Right lobe of liver (tissue), 4 donors: ENCODE measurements around the gene VCX.

Experiments
- CTCF ChIP-seq, 4 donors: fragments of 200-600 bp in 3 of 4; fragments of 450-650 bp in 1 of 4; IDR thresholded peaks; one replicate each; pipeline versions ENCODE4 v1.5.1 to v1.8.0; 2016 to 2022; ENCODE audit warnings: antibody characterized with exemption in 4 of 4, mild to moderate bottlenecking in 2 of 4
- POLR2A ChIP-seq: fragments of 450-650 bp; IDR thresholded peaks from one replicate; pipeline ENCODE4 v1.6.1; 2017; ENCODE audit warnings: antibody characterized with exemption, mild to moderate bottlenecking
- donor health status: DM: no; HTN: no; CAD: no.
- donor health status: DM: no; HTN: no; CAD: no.
- donor health status: DM: no; HTN: yes; CAD: no.

GRCh38 chrX:7841084-7841805, 1.7 kb upstream of the VCX start:
- TF ChIP-seq POLR2A (no peak), CTCF (IDR thresholded peaks at IDR 0.05) (no peak)
